Effector CD8-positive, alpha-beta T cell (primary cell): Measurements from ENCODE around the gene OPCML.

ENCODE experiments used
- DNase-seq: peaks from one replicate; lab custom pipeline; 2025; lab: John Stamatoyannopoulos, UW

Gene OPCML

GRCh38 chr11:133232665-133233064 lies 299.6 kb downstream of the OPCML start:
- no peak for DNase-seq

- no peak for DNase-seq
Observed at GRCh38 chr11:133230431-133230830, 301.9 kb downstream of the OPCML start.

GRCh38 chr11:133228471-133229329 lies 303.6 kb downstream of the OPCML start:
- no peak for DNase-seq

- DNase-seq, result no peak
Observed at GRCh38 chr11:133227632-133228111, 304.6 kb downstream of the OPCML start.

GRCh38 chr11:133224271-133224670 lies 308.0 kb downstream of the OPCML start:
- DNase-seq, result no peak

- no peak for DNase-seq
Observed at GRCh38 chr11:133222425-133223330, 309.6 kb downstream of the OPCML start.

- no peak for DNase-seq
Observed at GRCh38 chr11:133219543-133219942, 312.8 kb downstream of the OPCML start.

- DNase-seq, result no peak
Observed at GRCh38 chr11:133216813-133217212, 315.5 kb downstream of the OPCML start.

- no peak for DNase-seq
Observed at GRCh38 chr11:133215596-133216230, 316.6 kb downstream of the OPCML start.

- DNase-seq, result no peak
Observed at GRCh38 chr11:133214646-133215045, 317.7 kb downstream of the OPCML start.

GRCh38 chr11:133212201-133212600 lies 320.1 kb downstream of the OPCML start:
- no peak for DNase-seq

GRCh38 chr11:133207995-133208394 lies 324.3 kb downstream of the OPCML start:
- no peak for DNase-seq

GRCh38 chr11:133206313-133207005 lies 325.8 kb downstream of the OPCML start:
- no peak for DNase-seq

GRCh38 chr11:133204158-133204557 lies 328.1 kb downstream of the OPCML start:
- no peak for DNase-seq

GRCh38 chr11:133202816-133203215 lies 329.5 kb downstream of the OPCML start:
- DNase-seq, result no peak

- DNase-seq, result no peak
Observed at GRCh38 chr11:133198438-133198837, 333.9 kb downstream of the OPCML start.

GRCh38 chr11:133197425-133197824 lies 334.9 kb downstream of the OPCML start:
- no peak for DNase-seq

- DNase-seq, result no peak
Observed at GRCh38 chr11:133191931-133192330, 340.4 kb downstream of the OPCML start.

- DNase-seq, result no peak
Observed at GRCh38 chr11:133181667-133182066, 350.6 kb downstream of the OPCML start.

- DNase-seq, result no peak
Observed at GRCh38 chr11:133181066-133181465, 351.2 kb downstream of the OPCML start.

- DNase-seq, result no peak
Observed at GRCh38 chr11:133180201-133180600, 352.1 kb downstream of the OPCML start.

GRCh38 chr11:133176748-133177147 lies 355.6 kb downstream of the OPCML start:
- DNase-seq, result no peak
